Loucy (cell line): ENCODE results near the gene CPOX.

ENCODE experiments used
- H2AFZ ChIP-seq: fragments of 200-600 bp; sonication (generic); 2 replicates; pipeline ENCODE4 v1.6.0; 2016; ENCODE audit warnings: antibody characterized with exemption, mild to moderate bottlenecking, low read length, moderate library complexity
- H3F3A ChIP-seq: fragments of 200-600 bp; 2 replicates; pipeline ENCODE4 v1.6.0; 2016; ENCODE audit warnings: antibody characterized with exemption, low read depth, mild to moderate bottlenecking
- H3K27me3 ChIP-seq: fragments of 200-600 bp; sonication (generic); 2 replicates; pipeline ENCODE4 v1.6.1; 2014; ENCODE audit warnings: low read length, mild to moderate bottlenecking; ENCODE audit not compliant: insufficient read depth, poor library complexity, severe bottlenecking
- H3K36me3 ChIP-seq: fragments of 200-600 bp; sonication (generic); 2 replicates; pipeline ENCODE4 v1.6.1; 2016; ENCODE audit warnings: low read length; ENCODE audit not compliant: insufficient read depth
- H3K4me1 ChIP-seq: fragments of 200-600 bp; sonication (generic); 2 replicates; pipeline ENCODE4 v1.5.1; 2014; ENCODE audit warnings: low read length, mild to moderate bottlenecking; ENCODE audit not compliant: insufficient read depth, poor library complexity, severe bottlenecking
- H3K4me2 ChIP-seq: fragments of 200-600 bp; sonication (generic); 2 replicates; pipeline ENCODE4 v1.6.0; 2014; ENCODE audit warnings: antibody characterized with exemption, low read length, low read depth, mild to moderate bottlenecking; ENCODE audit not compliant: poor library complexity, severe bottlenecking
- H3K4me3 ChIP-seq: fragments of 200-600 bp; sonication (generic); 2 replicates; pipeline ENCODE4 v1.5.1; 2014; ENCODE audit warnings: low read length, mild to moderate bottlenecking, mixed read lengths; ENCODE audit not compliant: poor library complexity, severe bottlenecking
- H3K79me2 ChIP-seq: fragments of 200-600 bp; sonication (generic); 2 replicates; pipeline ENCODE4 v1.6.1; 2014; ENCODE audit warnings: low read length; ENCODE audit not compliant: insufficient read depth
- H3K9ac ChIP-seq: fragments of 200-600 bp; sonication (generic); 2 replicates; pipeline ENCODE4 v1.6.0; 2014; ENCODE audit warnings: mild to moderate bottlenecking, low read depth, low read length, moderate library complexity; ENCODE audit not compliant: poor library complexity, severe bottlenecking
- H3K9me2 ChIP-seq: fragments of 200-600 bp; sonication (generic); replicated peaks from 2 replicates; pipeline ENCODE4 v1.6.1; 2016; ENCODE audit warnings: low read depth, low read length, mixed read lengths
- H3K9me3 ChIP-seq: fragments of 200-600 bp; sonication (generic); 2 replicates; pipeline ENCODE4 v1.6.1; 2014; ENCODE audit warnings: mild to moderate bottlenecking, antibody characterized with exemption, low read length, low read depth; ENCODE audit not compliant: insufficient read depth
- H4K20me1 ChIP-seq: fragments of 200-600 bp; sonication (generic); 2 replicates; pipeline ENCODE4 v1.6.0; 2014; ENCODE audit warnings: antibody characterized with exemption, low read length, mild to moderate bottlenecking; ENCODE audit not compliant: insufficient read depth, poor library complexity, severe bottlenecking
- EZH2phosphoT487 ChIP-seq: fragments of 200-600 bp; IDR thresholded peaks from 2 replicates; pipeline ENCODE4 v1.6.1; 2018; ENCODE audit warnings: antibody characterized with exemption, mild to moderate bottlenecking, moderate library complexity, borderline replicate concordance
- TF ChIP-seq, protein P1 (sequence below): fragments of 200-600 bp; sonication (generic); conservative IDR thresholded peaks from 2 replicates; pipeline ENCODE4 v1.5.1; 2014; ENCODE audit warnings: mild to moderate bottlenecking, antibody characterized with exemption, low read length

CPOX gene

DNA sequence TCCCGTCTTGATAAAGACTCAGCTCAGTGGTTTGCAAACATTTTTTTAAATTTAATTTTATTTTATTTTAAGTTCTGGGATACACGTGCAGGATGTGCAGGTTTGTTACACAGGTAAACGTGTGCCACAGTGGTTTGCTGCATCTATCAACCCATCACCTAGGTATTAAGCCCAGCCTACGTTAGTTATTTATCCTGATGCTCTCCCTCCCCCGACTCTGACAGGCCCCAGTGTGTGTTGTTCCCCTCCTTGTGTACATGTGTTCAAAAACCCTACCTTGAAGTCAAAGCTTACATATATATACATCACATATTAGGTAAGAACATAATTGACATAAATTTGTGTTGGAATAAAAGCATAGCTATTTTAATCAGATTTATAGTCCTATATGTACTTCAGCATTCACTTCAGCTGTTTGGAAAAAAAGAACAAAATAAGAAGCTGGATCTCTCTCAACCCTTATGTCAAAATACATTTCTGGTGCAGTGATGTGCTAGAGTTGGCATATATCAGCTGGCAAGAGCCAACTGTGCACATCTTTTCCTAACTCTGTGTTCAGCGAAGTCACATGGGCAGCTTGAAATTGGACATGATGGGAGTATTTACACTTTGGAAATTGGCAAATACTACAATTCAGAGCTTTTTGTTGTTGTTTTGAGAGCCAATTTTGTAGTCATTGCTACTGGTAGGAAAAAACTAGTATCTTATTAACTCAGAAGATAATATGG lies 35.1 kb downstream of the CPOX start:
- Histone ChIP-seq H3K27me3 (no peaks in the 10 kb centered on the region), H3K4me2 (no peak overlapping the region), H4K20me1 (no peaks in the 10 kb centered on the region)

DNA sequence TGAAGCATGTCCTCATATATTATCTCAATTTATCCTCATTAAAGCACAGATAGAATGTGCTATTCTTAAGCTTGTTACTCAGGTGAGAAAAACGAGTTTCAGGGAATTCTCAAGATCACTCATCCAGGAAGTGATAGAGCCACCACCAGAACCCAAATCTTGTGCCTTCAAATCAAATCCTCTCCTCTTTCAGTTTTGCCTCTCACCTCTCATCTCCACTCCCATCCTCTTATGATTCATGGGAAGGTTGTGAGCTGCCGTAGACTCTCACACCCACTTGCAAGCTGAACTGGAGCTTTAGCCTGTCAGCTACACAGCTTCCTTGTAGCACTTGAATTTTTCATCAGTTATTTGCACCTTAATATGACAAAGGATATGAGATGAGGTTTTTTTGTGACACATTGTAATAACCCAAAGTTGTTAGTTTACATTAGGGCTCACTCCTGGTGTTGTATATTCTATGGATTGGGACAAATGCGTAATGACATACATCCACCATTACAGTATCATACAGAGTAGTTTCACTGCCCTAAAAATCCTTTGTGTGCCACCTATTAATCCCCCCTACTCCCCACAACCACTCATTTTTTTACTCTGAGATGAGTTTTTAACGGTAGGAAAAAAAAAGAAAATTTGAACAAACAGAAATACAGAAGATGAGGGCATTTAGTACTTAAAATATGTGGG lies 35.9 kb downstream of the CPOX start:
- no peak overlapping the region for H3K4me2 ChIP-seq
- H3K4me1 ChIP-seq: peaks cover 9% of the 10 kb centered on the region
- no peaks in the 10 kb centered on the region for H3F3A ChIP-seq
- H3K79me2 ChIP-seq: no peaks in the 10 kb centered on the region
- H3K9me3 ChIP-seq: no peaks in the 10 kb centered on the region
- H3K4me3 ChIP-seq: no peak overlapping the region
- TF ChIP-seq, protein P1, sequence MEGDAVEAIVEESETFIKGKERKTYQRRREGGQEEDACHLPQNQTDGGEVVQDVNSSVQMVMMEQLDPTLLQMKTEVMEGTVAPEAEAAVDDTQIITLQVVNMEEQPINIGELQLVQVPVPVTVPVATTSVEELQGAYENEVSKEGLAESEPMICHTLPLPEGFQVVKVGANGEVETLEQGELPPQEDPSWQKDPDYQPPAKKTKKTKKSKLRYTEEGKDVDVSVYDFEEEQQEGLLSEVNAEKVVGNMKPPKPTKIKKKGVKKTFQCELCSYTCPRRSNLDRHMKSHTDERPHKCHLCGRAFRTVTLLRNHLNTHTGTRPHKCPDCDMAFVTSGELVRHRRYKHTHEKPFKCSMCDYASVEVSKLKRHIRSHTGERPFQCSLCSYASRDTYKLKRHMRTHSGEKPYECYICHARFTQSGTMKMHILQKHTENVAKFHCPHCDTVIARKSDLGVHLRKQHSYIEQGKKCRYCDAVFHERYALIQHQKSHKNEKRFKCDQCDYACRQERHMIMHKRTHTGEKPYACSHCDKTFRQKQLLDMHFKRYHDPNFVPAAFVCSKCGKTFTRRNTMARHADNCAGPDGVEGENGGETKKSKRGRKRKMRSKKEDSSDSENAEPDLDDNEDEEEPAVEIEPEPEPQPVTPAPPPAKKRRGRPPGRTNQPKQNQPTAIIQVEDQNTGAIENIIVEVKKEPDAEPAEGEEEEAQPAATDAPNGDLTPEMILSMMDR: no peak
- no peak for TF ChIP-seq EZH2phosphoT487
- H3K9ac ChIP-seq: no peak overlapping the region
- no peaks in the 10 kb centered on the region for H3K9me2 ChIP-seq
- no peaks in the 10 kb centered on the region for H3K27me3 ChIP-seq
- no peak overlapping the region for H2AFZ ChIP-seq
- no peaks in the 10 kb centered on the region for H3K36me3 ChIP-seq
- no peaks in the 10 kb centered on the region for H4K20me1 ChIP-seq

More for the DNA sequence above, 35.1 kb downstream of the CPOX start:
- no peak for TF ChIP-seq EZH2phosphoT487
- TF ChIP-seq, protein P1: no peak
- peaks cover 14% of the 10 kb centered on the region for H3K4me1 ChIP-seq
- no peak overlapping the region for H2AFZ ChIP-seq
- H3K9me2 ChIP-seq: no peaks in the 10 kb centered on the region
- no peak overlapping the region for H3K9ac ChIP-seq
- H3K79me2 ChIP-seq: no peaks in the 10 kb centered on the region
- H3K9me3 ChIP-seq: no peaks in the 10 kb centered on the region
- H3F3A ChIP-seq: no peaks in the 10 kb centered on the region
- H3K4me3 ChIP-seq: no peak overlapping the region
- no peaks in the 10 kb centered on the region for H3K36me3 ChIP-seq

DNA sequence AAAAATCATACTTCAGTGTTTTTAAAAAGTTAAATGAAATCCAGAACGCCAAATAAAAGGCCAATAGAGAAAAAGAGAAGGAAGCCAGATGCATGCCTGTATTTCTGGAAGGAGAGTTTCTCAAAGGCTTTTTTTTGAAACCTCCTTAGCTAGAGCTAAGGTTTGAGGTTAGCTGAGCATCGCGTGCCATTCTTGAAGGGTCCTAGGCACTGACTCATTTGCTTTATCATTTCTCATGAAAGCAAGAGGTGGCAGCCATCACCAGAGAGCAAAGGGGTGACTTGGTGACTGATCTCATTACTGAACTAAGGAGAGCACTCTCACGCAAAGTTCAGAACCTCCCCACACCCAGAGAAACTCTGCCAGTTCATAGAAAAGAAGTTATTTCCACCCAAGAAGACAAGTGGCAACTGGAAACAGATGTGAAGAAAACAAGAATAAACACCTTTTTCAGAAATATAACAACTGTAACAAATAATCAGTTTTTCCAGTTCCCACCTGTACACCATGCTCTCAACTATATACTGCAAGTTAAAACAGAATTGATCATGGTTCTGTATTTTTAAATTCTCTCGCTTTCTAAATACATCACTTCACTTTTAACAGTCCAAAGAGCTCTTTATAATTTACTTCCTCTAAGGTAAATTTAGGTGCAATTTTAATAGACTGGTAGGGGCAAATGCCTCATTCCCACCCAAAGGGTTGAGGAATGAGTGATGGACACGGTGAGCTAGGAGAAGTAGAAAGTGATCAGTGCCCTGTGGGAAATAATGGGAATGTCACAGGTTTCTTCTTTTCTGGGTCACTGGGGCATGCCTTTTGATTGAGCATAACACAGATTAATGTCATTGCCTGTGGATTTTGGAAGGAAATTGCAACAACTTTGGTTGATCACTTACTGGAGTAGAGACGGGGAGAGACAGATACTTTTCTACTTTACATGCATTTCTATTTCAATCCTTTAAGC lies 37.0 kb downstream of the CPOX start:
- Histone ChIP-seq H3K4me3 (no peak overlapping the region), H3K9me3 (no peaks in the 10 kb centered on the region), H3K9ac (no peak overlapping the region), H3K79me2 (no peaks in the 10 kb centered on the region), H4K20me1 (no peaks in the 10 kb centered on the region), H3K27me3 (no peaks in the 10 kb centered on the region), H3K4me2 (no peak overlapping the region), H3K9me2 (no peaks in the 10 kb centered on the region), H3K36me3 (no peaks in the 10 kb centered on the region), H3F3A (no peaks in the 10 kb centered on the region), H3K4me1 (no peaks in the 10 kb centered on the region), H2AFZ (no peak overlapping the region)
- no peak for TF ChIP-seq EZH2phosphoT487
- TF ChIP-seq, protein P1: no peak
